ENCODE measurements around the gene L1CAM.
"Not testable (repeated sequence)": the region's sequence is repeated elsewhere in the genome, so short reads cannot be mapped to it uniquely, and the experiment has no call there.

L1CAM gene

DNA sequence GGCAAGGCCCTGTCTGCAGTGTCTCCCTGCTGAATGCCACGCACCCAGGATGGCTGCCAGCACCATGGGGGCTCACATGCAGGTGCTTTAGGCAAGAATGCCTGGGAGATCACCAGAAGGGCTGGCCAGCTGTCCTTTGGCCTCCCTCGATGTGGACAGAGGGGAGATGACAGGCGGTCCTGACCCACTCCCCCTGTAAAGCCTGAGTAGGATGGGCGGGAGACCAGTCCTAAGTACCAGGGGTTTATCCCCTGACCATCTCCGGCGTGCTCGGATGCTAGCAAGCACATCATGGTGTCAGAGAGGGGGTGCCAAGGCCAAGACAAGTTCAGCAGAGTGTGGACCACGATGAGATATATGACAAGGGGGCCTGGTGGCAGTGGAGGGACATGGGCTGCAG is 60.9 kb downstream of the L1CAM start:
- no peak for DNase-seq

DNA sequence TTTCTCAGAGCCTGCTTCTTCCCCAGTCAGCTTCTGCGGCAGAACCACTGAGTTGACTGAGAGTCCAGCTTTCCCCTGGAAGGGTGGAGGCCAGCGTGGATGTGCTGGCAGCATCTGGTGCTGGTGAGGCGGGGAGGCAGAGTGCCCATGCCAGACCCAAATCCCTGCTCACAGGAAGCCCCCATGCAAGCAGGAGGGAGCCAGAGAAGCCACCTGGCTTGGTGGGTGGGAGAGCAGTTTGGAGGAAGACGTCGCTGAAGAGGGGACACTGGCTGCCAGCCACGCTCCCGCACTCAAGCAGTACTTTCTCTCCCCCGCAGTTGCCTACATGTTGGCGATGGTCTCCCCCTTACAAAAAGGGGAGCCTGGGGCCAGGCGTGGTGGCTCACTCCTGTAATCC is 61.6 kb downstream of the L1CAM start:
- no peak for DNase-seq

DNA sequence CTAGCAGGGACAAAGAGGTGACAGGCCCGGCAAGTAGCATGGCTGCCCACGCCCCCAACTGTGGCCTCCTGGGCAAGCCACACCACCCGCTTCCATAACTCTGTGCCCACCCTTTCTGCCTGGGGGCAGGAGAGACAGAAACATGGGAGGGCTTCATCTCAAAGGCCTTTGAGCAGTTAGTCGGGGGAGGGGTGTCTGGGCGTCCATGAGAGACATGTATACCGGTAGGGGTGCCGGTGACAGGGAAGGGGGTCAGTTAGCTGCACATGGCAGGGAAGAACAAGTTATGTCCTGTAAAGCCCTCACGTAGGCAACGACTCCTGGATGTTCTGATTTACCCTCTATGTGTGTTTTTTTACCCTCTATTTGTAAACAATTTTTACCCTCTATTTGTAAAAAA is 64.9 kb downstream of the L1CAM start:
- no peak for DNase-seq

DNA sequence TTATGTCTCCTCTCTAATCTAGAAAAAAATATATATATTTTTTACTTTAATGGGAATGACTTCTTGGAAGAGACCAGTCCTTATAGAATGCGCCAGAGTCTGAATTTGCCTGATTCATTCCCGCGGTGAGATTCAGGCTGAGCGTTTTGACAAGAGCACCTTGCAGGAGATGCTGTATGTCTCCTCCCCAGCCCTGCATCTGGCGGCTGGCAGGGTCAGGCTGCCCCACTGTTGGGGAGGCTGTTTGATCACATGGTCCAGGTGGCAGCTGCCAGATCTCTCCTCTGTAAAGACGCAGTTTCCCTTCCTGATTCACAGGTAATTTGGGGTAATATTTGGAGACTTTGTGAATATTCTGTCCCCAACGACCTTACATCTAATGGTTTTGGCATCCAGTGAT is 65.4 kb downstream of the L1CAM start:
- DNase-seq: no peak

DNA sequence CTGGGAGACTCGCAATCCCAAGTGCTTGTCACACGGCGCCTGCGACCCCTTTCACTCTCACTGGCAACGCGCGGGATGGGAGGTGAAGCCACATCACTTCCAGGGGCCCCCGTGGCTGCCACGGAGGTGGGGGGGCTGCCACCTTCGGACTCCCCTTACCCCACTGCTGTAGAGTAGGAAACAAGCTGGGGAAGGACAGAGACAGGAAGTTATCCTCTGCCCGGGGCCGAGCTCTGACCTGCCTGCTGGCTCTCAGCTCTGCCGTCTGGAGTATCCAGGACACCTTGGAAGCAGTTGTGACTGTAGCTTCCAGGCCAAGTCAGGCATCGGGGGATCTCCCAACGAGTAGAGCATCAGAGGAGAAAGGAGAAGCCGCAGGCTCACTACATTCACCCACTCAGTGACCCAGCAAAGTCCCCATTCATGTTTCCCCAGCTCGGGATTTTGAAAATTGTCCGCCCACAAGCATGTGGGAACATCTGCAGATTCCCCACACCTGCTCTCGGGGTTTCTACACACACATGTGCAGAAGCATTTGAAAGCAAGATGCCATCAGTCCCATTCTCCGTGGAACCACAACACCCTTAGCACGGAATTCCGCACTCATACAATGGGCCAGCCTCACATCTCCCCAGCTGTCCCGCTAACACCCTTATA is 66.5 kb downstream of the L1CAM start:
- DNase-seq: no peak

DNA sequence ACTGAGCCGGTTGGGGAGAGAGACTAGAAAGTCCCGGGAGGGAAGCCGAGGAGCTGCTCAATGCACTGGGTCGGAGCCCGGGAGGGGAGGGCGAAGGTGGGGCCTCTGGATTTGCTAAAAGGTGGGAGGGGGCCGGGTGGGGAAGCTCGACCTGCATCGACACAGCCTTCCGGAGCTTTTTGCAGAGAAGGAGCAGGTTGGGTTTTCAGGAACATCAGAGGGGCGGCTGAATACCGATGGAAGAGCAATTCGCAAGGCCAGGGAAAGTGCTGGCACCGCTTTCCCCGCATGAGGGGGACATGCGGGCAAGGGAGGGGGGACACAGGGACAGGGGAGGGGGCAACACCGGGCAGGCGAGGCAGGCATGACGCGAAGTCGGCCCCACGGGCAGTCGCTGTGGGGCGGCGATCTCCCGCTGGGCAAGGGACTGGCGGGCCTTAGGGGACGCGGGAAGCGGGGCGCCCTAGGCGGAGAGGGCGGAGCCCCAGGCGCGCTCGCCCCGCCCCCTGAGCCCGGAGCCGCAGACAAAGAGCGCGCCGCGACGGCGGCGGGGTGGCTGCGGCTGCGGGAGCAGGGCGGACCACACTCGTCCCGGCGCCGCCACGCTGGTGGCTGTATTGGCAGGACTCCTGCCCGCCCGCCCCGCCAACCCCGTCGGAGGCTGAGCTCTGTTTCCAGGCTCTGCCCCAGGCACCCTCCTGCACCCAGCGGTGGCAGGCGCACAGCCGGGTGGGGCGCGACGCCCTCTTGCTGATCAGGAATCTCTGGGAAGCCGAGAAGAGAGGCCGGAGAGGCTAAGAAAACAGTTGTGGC is 67.2 kb downstream of the L1CAM start:
- no peak for DNase-seq

DNA sequence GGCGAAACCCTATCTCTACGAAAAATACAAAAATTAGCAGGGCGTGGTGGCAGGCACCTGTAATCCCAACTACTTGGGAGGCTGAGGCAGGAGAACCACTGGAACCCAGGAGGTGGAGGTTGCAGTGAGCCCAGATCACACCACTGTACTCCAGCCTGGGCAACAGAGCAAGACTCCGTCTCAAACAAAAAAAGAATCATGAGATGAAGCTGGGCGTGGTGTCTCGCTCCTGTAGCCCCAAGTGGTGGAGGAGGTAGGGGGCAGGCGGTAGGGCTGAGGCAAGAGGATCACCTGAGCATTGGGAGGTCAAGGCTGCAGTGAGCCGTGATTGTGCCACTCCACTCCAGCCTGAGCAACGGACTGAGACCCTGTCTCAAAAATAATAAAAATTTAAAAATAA is 67.9 kb downstream of the L1CAM start:
- not testable (repeated sequence) for DNase-seq

DNA sequence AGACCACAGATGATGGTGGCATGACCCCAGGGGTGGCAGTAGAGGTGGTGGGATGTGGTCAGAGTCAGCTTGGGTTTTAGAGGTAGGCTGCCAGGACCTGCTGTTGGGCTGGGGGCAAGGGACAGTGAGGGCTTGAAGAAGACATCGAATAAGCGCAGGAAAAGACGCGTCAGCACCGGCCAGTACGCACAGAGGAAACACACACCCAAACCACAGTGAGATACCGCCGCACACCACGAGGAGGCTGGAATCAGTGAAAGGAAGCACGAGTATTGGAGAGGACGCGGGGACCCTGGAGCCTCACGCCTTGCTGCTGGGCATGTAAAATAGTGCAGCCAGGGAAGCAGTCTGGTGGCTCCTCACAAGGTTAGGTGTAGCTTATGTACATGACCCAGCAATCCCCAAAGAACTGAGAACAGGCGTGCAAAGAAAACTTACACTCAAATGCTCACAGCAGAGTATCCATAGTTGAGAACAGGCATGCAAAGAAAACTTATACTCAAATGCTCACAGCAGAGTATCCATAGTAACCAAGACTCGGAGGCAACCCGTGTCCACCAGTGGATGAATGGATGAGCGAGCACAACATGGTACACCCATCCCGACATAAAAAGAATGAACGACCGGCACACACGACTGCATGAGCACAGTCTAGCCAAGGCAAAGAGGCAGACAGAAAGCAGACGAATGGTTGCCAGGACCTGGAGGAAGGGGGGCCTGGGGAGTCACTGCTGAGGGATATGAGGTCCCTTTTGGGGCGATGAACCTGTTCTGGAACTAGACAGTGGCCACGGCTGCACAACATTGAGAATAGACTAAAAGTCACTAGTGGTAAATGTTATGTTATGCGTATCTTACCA is 68.9 kb downstream of the L1CAM start:
- no peak for DNase-seq

DNA sequence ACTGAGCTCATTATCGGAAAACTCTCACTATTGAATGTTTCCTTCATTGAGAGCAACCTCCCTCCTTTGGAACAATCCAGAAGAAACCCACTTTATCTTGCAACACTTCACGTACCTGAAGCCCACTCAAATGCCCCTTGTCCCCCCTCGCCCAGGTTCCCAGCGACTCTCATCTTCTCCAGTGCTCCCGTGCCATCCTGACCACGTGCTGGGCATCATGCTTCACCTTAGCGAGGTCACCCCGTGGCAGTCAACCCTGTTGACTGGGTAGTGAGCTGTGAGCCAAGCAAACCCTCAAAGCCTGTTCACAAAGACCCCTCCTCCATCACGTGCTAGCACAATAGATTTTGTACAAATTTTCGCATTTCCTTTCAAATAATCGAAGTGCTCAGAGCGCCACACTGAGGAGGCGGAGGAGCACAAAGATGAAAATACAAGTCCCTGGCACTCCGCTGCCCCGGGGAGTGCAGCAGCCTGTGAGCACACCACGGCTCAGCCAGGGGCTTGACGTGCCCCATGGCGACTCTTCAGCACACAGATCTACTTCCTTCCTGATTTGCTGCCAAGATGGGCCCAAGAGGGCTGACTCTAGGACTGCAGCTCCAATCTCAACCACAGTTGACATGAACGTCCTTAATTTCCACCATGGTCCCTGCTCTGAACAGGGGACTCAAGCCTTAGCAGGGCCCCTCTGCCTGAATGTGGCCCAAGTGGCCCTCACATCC is 71.2 kb downstream of the L1CAM start:
- no peak for DNase-seq

DNA sequence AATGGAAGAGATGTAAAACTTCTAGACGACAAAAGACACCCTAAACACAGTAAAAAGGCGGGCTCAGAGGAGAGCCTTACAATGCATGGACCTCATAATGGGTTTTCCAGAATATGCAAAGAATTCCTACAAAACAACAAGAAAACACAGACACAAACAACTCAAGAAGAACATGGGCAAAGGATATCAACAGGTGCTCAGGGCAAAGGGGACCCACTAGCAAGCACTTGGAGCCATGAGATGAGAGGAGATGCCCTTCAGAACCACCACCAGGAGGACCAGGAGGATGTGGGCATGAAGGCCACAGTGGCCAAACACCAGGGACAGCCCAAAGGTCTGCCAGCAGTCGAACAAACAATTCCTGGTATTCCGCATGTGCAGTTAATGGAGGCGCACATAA is 72.8 kb downstream of the L1CAM start:
- no peak for DNase-seq

DNA sequence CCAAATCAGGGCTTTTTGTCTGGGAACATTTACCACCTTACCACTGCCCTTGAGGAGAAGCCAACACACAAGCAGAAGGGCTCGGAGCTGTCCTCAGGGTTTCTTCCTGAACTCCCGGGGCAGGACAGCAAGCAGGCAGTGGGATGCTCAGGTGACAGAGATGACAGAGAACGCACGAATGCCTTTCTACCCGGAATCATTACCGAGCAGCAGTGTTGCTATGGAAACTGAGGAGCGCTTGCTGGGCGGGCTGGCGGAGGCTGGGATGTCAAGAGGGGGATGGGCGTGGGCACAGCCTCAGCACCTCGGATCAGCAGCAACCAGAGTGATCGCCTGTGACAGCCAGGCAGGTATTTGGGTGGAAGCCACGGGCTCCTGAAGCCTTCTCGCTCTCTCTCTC is 73.8 kb downstream of the L1CAM start:
- no peak for DNase-seq
